Liver (tissue), 9 donors: ENCODE results near the gene ZNF513. TPM values are rescaled to one million over a fixed set of nuclear protein-coding genes. Genes with fewer than 3 reads are reported as not detected.

Experiments used
- DNase-seq: peaks from one replicate; pipeline ENCODE4 v3.0.0-alpha.2; 2017; ENCODE audit warnings: low spot score
- H3K27ac ChIP-seq, 2 donors: one replicate each; pipeline ENCODE4 v1.7.0; 2013; ENCODE audit warnings: inconsistent platforms in 2 of 2, low read length in 2 of 2, control low read depth in 1 of 2, low read depth in 1 of 2, mild to moderate bottlenecking in 1 of 2
- H3K27me3 ChIP-seq, 4 donors: one replicate each; pipeline versions ENCODE4 v1.6.1 to v1.7.0; 2013; ENCODE audit warnings: low read length in 3 of 4, inconsistent platforms in 1 of 4, mild to moderate bottlenecking in 1 of 4, moderate library complexity in 1 of 4; ENCODE audit not compliant: control insufficient read depth in 4 of 4, insufficient read depth in 4 of 4
- H3K36me3 ChIP-seq, 4 donors: one replicate each; pipeline versions ENCODE4 v1.6.1 to v1.7.0; 2013; ENCODE audit warnings: low read length in 3 of 4, mild to moderate bottlenecking in 3 of 4, low read depth in 1 of 4, moderate library complexity in 1 of 4; ENCODE audit not compliant: control insufficient read depth in 4 of 4, insufficient read depth in 3 of 4
- H3K4me1 ChIP-seq, 4 donors: one replicate each; pipeline versions ENCODE4 v1.6.1 to v1.7.0; 2013; ENCODE audit warnings: low read length in 3 of 4, mild to moderate bottlenecking in 3 of 4, moderate library complexity in 1 of 4; ENCODE audit not compliant: control insufficient read depth in 4 of 4, insufficient read depth in 4 of 4
- H3K4me3 ChIP-seq, 3 donors: one replicate each; pipeline versions ENCODE4 v1.6.1 to v1.7.0; 2013; ENCODE audit warnings: low read length in 3 of 3, control low read depth in 1 of 3, low read depth in 1 of 3, mild to moderate bottlenecking in 1 of 3
- H3K9ac ChIP-seq, 2 donors: one replicate each; pipeline ENCODE4 v1.7.0; 2013; ENCODE audit warnings: low read length in 2 of 2, mild to moderate bottlenecking in 2 of 2, moderate library complexity in 2 of 2, control low read depth in 1 of 2, low read depth in 1 of 2
- H3K9me3 ChIP-seq, 4 donors: one replicate each; pipeline versions ENCODE4 v1.6.1 to v1.7.0; 2013; ENCODE audit warnings: low read length in 3 of 4; ENCODE audit not compliant: control insufficient read depth in 4 of 4
- ATF3 ChIP-seq: IDR thresholded peaks from 2 replicates; pipeline ENCODE4 v1.6.1; 2016; ENCODE audit warnings: antibody characterized with exemption
- CTCF ChIP-seq: fragments of 150-350 bp; IDR thresholded peaks from 2 replicates; pipeline ENCODE4 v1.5.1; 2017; ENCODE audit warnings: improper control_type of control experiment, low read depth, low read length; ENCODE audit not compliant: missing input control
- EGR1 ChIP-seq, 2 donors: IDR thresholded peaks; 2 replicates each; pipeline ENCODE4 v1.6.1; 2016 to 2018; ENCODE audit warnings: antibody characterized with exemption in 2 of 2, low read depth in 2 of 2
- FOXA2 ChIP-seq: IDR thresholded peaks from 2 replicates; pipeline ENCODE4 v1.6.1; 2016; ENCODE audit warnings: antibody characterized with exemption
- GABPA ChIP-seq, 2 donors: IDR thresholded peaks in 1 of 2; conservative IDR thresholded peaks in 1 of 2; 2 replicates each; pipeline ENCODE4 v1.6.1; 2016; ENCODE audit warnings: antibody characterized with exemption in 2 of 2, mild to moderate bottlenecking in 1 of 2, moderate library complexity in 1 of 2
- HNF4A ChIP-seq, 2 donors: conservative IDR thresholded peaks; 2 replicates each; pipeline ENCODE4 v1.6.1; 2016; ENCODE audit warnings: antibody characterized with exemption in 2 of 2, mild to moderate bottlenecking in 2 of 2
- HNF4G ChIP-seq: IDR thresholded peaks from 2 replicates; pipeline ENCODE4 v1.6.1; 2016; ENCODE audit warnings: antibody characterized with exemption
- JUND ChIP-seq, 2 donors: IDR thresholded peaks; 2 replicates each; pipeline ENCODE4 v1.6.1; 2016; ENCODE audit warnings: antibody characterized with exemption in 2 of 2
- NR2F2 ChIP-seq: IDR thresholded peaks from 2 replicates; pipeline ENCODE4 v1.6.1; 2016; ENCODE audit warnings: antibody characterized with exemption
- RAD21 ChIP-seq, 2 donors: IDR thresholded peaks; 2 replicates each; pipeline ENCODE4 v1.6.1; 2016; ENCODE audit warnings: antibody characterized with exemption in 2 of 2, mild to moderate bottlenecking in 2 of 2
- REST ChIP-seq: IDR thresholded peaks from 2 replicates; pipeline ENCODE4 v1.6.1; 2016; ENCODE audit warnings: antibody characterized with exemption, mild to moderate bottlenecking
- RXRA ChIP-seq, 2 donors: IDR thresholded peaks; 2 replicates each; pipeline ENCODE4 v1.6.1; 2017 to 2018; ENCODE audit warnings: antibody characterized with exemption in 2 of 2, mild to moderate bottlenecking in 1 of 2
- SP1 ChIP-seq: IDR thresholded peaks from 2 replicates; pipeline ENCODE4 v1.6.1; 2018; ENCODE audit warnings: antibody characterized with exemption, mild to moderate bottlenecking
- TAF1 ChIP-seq: conservative IDR thresholded peaks from 2 replicates; pipeline ENCODE4 v1.6.1; 2016; ENCODE audit warnings: antibody characterized with exemption, mild to moderate bottlenecking
- YY1 ChIP-seq: IDR thresholded peaks from 2 replicates; pipeline ENCODE4 v1.6.1; 2016; ENCODE audit warnings: antibody characterized with exemption, mild to moderate bottlenecking
- WGBS: extraction: QIAGEN DNeasy Blood & Tissue Kit; methylation state at CpG from one replicate; pipeline ENCODE4 v1.1.7; 2013; 5-methylcytosine and 5-hydroxymethylcytosine counted together
- polyA plus RNA-seq, 2 donors: library from polyadenylated mRNA; stranded (reverse) in 1 of 2; unstranded in 1 of 2; fragments of 200-250 nt in 1 of 2; fragments of >200 nt in 1 of 2; fragmentation: Nextera tagmentation in 1 of 2; extraction: Ambion mirVana in 1 of 2; gene quantifications; one replicate each; pipeline versions ENCODE4 v1.2.1 to v1.2.3, GENCODE V29; 2013 to 2015
- total RNA-seq, 2 donors: library from RNA; depleted of rRNA; stranded (reverse); fragments of >200 nt; gene quantifications; one replicate each; pipeline ENCODE4 v1.2.3, GENCODE V29; 2014
- TF ChIP-seq, protein P1 (sequence below): IDR thresholded peaks from 2 replicates; pipeline ENCODE4 v1.6.1; 2016; ENCODE audit warnings: antibody characterized with exemption
- donor health status: healthy.
- donor health status: healthy.
- donor health status: healthy.
- donor health status: healthy.
- donor health status: healthy.

ZNF513 gene
- total and polyA plus RNA-seq, 4 donors = 2.9 to 11.2 (median 8.6) TPM

- no peak for DNase-seq
- TF ChIP-seq NR2F2 (no peak), YY1 (no peak), TAF1 (no peak), CTCF (peak; percentile 58), RAD21 (IDR thresholded peaks at IDR 0.05) (peak; percentile 73 to 78), ATF3 (no peak), JUND (IDR thresholded peaks at IDR 0.05) (no peak)
- 51% methylated on average over 16 of the region's 16 CpGs for WGBS
- H3K4me1 ChIP-seq = peaks cover 4 to 21% (median 14%) of the 10 kb centered on the region in 4 donors
- H3K4me3 ChIP-seq = peak overlapping the region; percentile 72 to 99 (median 91)
- no peaks in the 10 kb centered on the region for H3K9me3 ChIP-seq
- H3K27me3 ChIP-seq = no peaks in the 10 kb centered on the region
- peaks cover 0 to 2% (median 0%) of the 10 kb centered on the region in 4 donors for H3K36me3 ChIP-seq
- peak overlapping the region; percentile 39 to 94 for H3K9ac ChIP-seq
- peak overlapping the region in 1 of 2 donors; percentile 7 for H3K27ac ChIP-seq
Measured at GRCh38 chr2:27407798-27408491, 27.4 kb upstream of the ZNF513 start.

DNA sequence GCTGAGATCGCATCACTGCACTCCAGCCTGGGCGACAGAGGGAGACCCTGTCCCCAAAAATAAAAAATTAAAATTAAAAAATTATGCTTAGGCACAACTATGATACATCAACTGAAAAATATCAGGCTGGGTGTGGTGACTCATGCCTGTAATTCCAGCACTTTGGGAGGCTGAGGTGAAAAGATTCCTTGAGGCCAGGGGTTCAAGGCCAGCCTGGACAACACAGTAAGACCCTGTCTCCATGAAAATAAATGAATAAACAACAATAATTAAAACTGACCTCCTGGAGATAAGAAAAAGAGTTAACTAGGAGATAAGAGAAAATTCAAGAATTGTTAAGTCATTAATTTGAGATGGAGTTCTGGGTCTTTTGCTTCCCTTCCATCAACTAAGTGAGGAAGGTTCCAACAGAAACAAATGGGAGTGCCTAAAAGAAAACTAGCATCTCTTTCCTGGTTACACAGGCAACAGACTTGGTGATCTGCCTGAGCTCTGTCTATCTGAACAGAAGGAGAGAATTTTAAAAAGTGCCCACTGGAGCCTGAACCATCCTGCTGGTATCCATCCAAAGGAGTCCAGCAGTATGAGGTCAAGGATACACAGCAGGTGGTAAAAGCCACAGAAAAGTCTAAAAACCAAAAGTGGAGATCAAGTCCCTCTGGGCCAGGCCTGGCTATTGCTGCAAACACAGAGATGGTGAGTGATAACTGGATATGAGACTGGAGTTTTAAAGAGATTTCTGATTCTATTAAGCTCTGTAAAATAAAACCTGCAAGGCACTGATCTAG is 20.0 kb upstream of the ZNF513 start:
- H3K27ac ChIP-seq = no peak overlapping the region
- H3K4me3 ChIP-seq = no peak overlapping the region
- H3K9me3 ChIP-seq = no peaks in the 10 kb centered on the region
- H3K27me3 ChIP-seq = no peaks in the 10 kb centered on the region
- no peaks in the 10 kb centered on the region for H3K4me1 ChIP-seq
- no peak overlapping the region for H3K9ac ChIP-seq
- TF ChIP-seq SP1 (no peak), HNF4A (conservative IDR thresholded peaks at IDR 0.05) (no peak), RXRA (IDR thresholded peaks at IDR 0.05) (no peak), YY1 (no peak), FOXA2 (no peak), HNF4G (no peak), EGR1 (IDR thresholded peaks at IDR 0.05; ENCODE audit: low read depth in 2 of 2) (no peak)
- peaks cover 0 to 2% (median 0%) of the 10 kb centered on the region in 4 donors for H3K36me3 ChIP-seq
- no peak for DNase-seq
- WGBS = 98% methylated on average over 2 of the region's 2 CpGs

- TF ChIP-seq ATF3 (no peak), RAD21 (IDR thresholded peaks at IDR 0.05) (no peak), HNF4G (no peak), FOXA2 (no peak), NR2F2 (no peak), SP1 (no peak), REST (no peak), TAF1 (no peak), YY1 (no peak), JUND (IDR thresholded peaks at IDR 0.05) (no peak), EGR1 (IDR thresholded peaks at IDR 0.05; ENCODE audit: low read depth in 2 of 2) (no peak), GABPA (IDR thresholded peaks at IDR 0.05 in 1 of 2, conservative IDR thresholded peaks at IDR 0.05 in 1 of 2) (no peak), CTCF (no peak), HNF4A (conservative IDR thresholded peaks at IDR 0.05) (no peak)
- TF ChIP-seq, protein P1, sequence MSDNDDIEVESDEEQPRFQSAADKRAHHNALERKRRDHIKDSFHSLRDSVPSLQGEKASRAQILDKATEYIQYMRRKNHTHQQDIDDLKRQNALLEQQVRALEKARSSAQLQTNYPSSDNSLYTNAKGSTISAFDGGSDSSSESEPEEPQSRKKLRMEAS = no peak
- no peak overlapping the region for H3K9ac ChIP-seq
- no peaks in the 10 kb centered on the region for H3K27me3 ChIP-seq
- H3K36me3 ChIP-seq = no peaks in the 10 kb centered on the region
- no peaks in the 10 kb centered on the region for H3K9me3 ChIP-seq
- 98% methylated on average over 5 of the region's 5 CpGs for WGBS
- no peak overlapping the region for H3K27ac ChIP-seq
- H3K4me1 ChIP-seq = no peaks in the 10 kb centered on the region
- no peak for DNase-seq
- H3K4me3 ChIP-seq = no peak overlapping the region
Measured at GRCh38 chr2:27398962-27399361, 18.4 kb upstream of the ZNF513 start.
